ENCODE data around the gene TMPRSS11A.

TMPRSS11A gene

DNA sequence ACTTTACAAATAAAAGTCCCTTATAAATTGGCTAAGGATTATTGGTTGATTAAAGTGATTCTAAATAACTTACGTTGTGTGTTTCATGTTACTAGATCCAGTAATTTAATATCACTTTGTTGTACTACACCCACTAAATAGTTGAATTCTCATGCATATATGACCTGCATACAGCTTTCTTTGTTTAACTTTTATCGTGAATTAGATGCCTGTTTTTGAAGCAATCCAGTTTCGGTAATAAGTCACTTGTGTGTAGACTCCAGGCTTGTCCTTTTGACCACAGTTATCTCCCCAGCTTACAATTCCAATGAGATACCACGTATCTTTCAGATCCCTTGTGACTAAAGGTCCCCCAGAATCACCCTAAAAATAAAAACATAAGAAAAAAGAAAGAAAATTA is 52.2 kb downstream of the TMPRSS11A start:
- no peak for DNase-seq

DNA sequence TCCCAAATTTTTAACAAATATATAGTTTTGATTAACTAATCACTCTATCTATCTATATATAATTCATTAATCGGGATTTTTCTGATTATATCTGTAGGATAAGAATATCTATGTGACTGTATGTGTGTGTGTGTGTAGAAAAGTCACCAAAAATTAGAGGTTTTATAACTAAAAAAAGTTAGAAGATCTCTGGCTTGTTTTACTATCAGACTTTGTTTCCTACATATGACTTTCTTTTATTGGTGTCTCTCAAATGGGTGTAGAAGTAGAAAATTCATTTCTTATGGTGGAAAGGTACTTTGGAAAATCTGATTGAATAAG is 52.7 kb downstream of the TMPRSS11A start:
- no peak for DNase-seq

GRCh38 chr4:67909905-67910584 is 53.2 kb downstream of the TMPRSS11A start:
- no peak for DNase-seq

DNA sequence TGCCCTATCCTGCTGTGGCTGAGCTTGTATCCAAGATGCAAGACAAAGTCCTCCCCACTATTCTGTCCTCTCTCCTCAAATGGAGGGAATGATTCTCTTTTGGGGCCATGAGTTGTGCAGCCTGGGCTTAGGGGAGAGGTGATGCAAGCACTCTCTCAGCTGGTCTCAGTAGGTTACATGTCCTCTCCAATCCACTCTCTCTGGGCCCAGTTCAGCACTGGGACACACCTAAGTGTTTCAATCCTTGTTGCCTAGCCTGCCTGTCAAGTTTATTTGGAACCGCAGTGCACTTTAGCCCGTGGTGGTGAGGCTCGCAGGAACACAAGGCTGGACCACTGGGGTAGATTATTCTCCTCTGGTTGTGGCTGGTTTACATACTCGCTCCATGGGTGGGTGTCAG is 55.6 kb downstream of the TMPRSS11A start:
- no peak for DNase-seq

DNA sequence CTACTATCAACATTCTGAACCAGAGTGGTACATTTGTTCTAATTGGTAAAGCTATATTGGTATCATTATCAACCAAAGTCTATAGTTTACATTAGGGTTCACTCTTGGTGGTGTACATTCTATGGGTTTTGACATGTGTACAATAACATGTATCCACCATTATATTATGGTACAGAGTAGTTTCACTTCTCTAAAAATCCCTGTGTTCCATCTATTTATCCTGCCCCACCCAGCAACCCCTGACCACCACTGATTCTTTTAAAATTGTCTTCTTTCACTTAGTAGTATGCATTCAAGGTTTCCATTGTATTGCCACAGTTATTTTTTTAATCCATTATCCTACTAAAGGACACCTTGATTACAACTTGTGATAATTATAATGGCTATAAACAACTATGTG is 64.2 kb downstream of the TMPRSS11A start:
- no peak for DNase-seq

- DNase-seq = no peak
These were observed 65.6 kb downstream of the TMPRSS11A start for GRCh38 chr4:67897686-67898085.

GRCh38 chr4:67896421-67897065 is 66.8 kb downstream of the TMPRSS11A start:
- DNase-seq = no peak

DNA sequence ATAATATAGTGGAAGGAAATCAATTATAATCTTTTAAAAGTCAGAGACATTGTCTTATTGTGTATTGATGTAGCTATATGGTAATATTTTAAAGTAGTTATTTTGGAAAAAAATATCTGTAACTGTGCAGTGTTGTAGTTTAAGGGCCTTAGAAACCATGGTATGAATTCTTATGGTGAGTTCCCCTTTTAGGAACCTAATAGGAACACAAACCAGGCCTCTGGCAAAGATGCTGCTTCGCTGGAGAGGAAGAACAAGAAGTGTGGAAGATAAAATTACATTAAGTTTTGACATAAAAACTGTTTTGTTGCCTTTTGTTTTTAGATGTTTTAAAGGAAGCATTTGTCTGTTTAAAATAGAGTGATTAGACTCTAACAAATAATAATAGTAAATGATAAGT is 68.6 kb downstream of the TMPRSS11A start:
- no peak for DNase-seq

- DNase-seq = no peak
These were observed 70.4 kb downstream of the TMPRSS11A start for GRCh38 chr4:67892905-67893304.

DNA sequence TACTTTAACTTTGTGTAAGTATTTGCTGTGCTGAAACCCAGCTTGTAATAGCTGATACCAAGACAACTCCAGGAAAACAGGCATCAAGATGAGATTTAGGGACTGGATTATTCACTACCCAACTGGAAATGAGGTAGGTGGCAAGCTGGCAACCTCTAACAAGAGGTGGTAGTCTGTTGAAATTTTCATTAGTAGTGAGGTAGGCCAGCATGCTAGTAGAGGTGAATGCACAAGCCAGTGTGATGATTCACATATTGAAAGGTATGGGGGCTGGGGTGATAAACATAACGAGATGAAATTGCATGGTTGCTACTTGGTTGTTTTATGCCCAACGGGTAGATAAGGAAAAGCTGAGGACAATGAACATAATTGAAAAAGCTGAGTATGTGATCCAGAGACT is 71.0 kb downstream of the TMPRSS11A start:
- DNase-seq = no peak

DNA sequence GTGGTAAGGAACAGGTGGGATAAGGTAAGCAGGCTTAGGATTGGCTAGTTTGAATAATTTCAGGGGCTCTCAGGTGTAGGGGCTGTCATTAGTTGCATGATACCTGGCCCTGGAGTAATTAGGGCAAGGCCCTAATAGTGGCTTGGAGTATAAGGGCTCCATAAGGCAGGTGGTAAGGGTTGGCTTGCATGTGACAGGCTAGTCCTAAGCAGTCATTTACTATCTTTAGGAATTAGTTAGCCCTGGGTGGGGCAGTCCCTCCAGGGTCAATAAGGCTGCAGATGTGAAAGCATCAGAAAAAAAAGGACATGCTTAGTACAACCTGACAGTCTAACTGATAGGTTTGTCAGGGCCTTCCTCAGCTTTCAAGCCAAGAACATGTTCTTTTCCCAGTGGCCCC is 71.6 kb downstream of the TMPRSS11A start:
- DNase-seq = no peak

GRCh38 chr4:67886281-67886680 is 77.0 kb downstream of the TMPRSS11A start:
- no peak for DNase-seq

DNA sequence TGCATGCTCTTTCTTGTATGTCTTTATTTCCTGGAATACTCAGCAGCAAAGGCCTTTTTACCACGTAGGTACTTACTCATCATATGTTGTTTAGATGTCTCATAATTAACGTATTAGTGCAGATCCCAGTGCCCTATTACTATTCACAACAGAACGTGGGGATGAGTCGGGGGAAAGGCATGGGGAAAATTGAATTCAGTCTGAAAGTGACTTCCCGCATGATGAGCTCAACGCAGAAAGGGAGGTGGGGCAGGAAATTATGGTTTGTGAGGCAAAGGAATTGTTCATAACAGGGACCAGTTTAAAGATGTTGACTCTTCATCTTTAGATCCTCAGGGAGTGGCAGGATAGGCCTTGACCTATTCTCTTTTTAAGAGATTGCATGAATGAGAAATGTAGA is 77.5 kb downstream of the TMPRSS11A start:
- DNase-seq = no peak

DNA sequence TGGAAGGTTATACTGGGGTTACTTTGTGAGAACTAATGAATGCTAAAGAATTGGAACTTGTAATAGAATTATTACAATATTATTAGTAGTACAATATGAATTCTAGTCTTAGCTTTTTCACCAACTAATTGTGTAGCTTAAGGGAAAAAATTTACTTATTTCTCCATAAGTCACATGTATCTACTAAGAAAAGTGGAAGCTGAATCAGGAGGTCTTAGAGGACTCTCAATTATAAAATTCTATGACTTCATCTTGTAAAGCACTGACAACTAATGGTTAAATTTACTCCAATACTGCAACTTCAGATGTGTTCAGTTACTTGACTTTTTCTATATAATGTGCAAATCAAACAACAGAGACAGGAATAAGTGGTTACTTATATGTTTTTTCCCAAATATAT is 78.6 kb downstream of the TMPRSS11A start:
- DNase-seq = no peak

DNA sequence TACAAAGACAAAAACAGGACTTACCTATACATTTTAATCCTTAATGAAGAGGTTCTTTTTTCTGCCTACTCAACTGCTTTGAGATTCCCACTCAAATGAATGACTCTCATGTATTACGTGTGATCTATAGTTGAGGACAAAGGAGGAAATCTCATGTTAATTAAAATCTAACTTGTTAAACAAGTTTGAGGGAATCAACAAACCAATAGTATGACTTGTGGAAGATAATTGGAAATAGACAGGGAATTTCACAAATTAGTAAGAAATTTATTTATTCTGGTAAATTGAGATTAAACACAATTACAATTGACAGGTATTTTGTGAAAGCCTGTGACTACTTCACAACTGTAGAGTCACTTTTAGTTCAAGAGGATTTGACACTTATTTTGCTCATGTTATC is 79.4 kb downstream of the TMPRSS11A start, which contains the start of gene TMPRSS11D:
TMPRSS11D (minus strand) TSS at position 101 of the 400 bp plus-strand sequence; CDS start at position 32, 69 bp downstream.
- DNase-seq = no peak

- no peak for DNase-seq
These were observed 79.8 kb downstream of the TMPRSS11A start for GRCh38 chr4:67883458-67883857.

GRCh38 chr4:67880866-67881610 is 82.3 kb downstream of the TMPRSS11A start:
- DNase-seq = no peak

DNA sequence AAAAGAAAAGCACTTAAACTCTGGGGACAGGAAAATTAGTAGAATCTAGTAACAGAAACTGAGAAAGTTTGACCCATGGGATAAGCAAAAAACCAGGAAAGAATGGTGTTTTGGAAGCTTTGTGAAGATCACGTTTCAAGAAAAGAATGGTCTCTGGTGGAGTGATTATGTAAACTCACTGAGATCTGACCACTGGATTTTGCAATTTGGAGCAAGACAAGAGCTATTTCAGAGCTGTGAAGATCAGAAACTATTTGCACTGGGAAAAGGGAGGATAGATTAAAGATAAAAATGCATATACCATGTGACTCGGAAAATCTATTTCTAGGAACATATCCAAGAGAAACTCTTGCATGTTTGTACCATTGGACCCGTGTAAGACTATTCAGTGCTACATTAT is 83.8 kb downstream of the TMPRSS11A start:
- no peak for DNase-seq

- DNase-seq = no peak
These were observed 86.2 kb downstream of the TMPRSS11A start for GRCh38 chr4:67877086-67877485.

DNA sequence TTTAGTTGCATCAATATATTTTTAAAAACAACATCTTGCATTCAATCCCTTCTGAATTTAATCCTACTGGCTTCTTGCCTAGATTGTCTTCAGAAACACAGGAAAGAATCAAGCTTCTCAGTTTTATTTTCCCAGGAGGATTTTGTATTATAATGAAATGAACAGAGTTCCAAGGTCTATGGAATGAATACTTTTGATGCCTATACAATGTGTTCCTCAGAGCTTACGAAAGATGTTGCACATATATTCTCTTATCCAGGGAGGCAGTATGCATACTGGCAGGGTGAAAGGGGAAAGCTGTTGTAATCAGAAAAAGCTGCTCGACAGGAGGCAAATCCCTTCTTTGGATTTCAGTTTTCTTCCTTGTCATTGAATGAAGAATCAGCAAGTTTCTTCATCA is 88.3 kb downstream of the TMPRSS11A start:
- no peak for DNase-seq

DNA sequence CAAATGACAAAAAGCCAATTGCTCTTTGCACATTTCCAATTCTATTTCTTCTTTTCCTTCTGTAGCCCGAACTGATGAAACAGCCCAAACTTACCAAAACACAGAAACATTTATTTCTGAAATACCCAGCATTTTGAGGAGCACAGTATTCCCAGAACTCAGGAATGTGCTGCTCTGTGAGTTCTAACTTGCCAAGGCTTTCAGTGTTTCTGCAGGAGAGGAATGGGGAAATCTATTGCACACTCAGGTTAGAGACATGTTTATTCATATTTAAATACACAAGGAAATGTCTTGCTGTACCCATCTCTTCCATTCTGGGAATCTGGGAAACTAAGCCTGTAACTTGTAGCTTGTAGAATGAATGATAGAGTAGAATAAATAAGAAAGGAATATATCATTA is 90.2 kb downstream of the TMPRSS11A start:
- no peak for DNase-seq

GRCh38 chr4:67871867-67872266 is 91.4 kb downstream of the TMPRSS11A start:
- DNase-seq = peak; percentile 28

DNA sequence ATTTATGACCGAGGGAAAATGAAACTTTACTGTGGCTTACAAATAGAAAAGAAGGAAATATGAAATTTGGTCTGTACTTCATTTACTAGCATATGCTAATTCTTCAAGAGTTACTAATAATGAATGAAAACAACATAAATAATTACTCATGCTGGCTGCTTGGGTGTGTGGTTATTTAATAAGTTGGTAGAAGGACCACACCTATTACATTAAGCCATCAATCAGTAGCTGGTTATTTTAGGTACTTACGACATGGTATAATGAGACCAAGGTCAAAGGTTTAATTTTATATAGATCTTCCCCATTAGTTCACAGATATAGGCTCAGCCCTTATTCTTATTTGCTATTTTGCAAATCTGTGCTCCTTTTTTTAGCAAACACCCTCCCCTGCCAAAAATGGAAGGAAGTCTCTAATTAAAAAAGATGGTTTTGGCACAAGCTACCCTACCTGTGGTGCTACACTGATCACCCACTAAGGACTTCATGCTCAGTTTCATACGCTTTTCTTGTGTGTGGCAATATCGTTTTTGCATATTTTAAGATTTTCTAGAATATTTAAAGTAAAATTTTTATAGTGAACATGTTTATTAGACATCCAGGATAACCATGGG is 93.6 kb downstream of the TMPRSS11A start:
- no peak for DNase-seq

DNA sequence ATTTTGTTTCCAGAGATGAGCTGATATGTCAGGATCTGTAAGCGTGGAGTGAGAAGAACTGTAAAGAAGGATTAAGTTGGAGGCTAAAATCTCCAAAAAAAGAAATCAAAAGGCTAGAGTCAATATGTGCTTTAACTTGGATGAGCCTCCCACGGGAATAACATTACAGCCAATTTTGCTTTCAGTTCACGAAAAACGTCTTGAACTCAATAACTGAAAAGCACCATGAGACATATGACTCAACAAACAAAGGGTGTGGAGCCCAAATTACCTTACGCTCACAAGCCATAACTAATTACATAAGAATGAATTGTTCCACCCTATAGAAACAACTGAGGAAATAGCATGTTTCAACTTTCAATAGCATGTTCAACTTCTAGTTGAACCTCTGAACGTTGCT is 101.8 kb downstream of the TMPRSS11A start:
- DNase-seq = no peak
